DMS53 (cell line): ENCODE data around the gene LRP6.
"Not testable (repeated sequence)": the region's sequence is repeated elsewhere in the genome, so short reads cannot be mapped to it uniquely, and the experiment has no call there.

Source experiments
- DNase-seq: peaks from one replicate; lab custom pipeline; 2025; lab: John Stamatoyannopoulos, UW

The LRP6 gene

DNA sequence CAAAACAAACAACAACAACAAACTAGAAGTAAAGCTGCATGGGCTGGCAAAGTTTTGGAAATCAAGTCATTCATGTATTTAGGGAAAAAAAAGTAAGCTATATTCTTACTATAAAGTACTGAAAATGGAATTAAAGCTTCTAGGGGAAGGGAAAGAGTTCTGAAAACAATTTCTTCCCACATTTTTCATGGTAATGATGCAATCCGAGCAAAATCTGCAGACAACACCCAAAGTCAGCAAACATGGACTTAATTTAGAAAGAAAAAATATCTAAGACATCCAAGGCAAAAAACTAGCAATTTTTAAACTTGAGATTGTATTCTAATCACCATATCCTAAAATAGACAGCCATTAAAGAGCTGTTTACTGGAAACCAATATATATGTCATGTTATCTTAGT lies 86.3 kb downstream of the LRP6 start:
- no peak for DNase-seq

DNA sequence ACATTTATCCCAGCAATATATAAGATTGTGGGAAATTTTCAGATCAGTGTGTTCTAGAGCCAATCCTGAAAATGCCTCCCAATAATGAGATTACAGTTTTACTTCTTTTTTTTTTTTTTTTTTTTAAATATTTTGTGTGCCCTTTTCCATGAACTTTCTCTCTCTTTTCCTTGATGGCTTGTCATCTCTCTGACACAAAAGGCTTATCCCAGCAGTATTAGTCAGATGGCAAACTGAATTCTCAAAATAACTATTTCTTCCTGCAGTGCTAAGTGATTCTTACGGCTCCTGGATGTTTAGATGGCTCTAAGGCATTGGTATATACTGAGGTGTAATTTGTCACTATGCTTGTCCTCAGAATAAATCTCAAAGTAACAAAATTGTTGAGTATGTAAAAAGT lies 86.7 kb downstream of the LRP6 start:
- DNase-seq, result no peak

DNA sequence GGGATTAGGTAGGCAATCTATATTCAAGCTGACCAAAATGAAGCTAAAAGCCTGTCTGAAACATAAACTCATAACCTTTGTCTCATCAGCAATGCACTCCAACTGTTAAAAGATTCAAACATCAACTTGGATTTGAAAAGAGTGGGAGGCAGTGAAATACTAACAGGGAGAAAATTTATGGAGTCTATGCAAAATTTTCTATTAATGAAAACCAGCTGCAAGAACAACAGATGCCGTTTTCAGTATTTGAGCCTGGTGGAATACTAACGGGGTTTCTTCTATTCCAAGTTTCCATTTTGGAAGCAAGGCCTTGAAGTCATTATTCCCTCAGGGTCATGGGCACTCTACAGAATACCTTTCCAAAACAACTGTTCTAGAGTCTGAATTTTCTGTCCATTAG lies 88.3 kb downstream of the LRP6 start:
- DNase-seq, result no peak

DNA sequence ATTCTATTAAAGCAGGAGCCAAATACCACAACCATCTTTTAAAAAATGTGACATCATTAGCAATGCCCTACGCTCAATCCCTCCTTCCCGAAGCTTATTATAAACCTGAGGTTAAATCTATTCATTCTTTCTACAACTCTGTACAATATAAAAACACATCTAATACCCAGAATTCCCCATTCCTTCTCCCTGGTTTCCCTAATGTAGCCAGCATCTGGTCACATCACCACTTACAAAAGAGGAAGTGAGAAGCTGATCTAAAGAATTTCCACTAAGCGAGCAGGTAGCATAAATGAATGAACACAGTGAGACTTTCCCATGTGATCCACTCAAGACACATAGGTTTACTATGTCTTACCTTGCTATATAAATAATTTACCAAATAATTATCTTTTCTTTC lies 90.4 kb downstream of the LRP6 start:
- DNase-seq, result no peak

DNA sequence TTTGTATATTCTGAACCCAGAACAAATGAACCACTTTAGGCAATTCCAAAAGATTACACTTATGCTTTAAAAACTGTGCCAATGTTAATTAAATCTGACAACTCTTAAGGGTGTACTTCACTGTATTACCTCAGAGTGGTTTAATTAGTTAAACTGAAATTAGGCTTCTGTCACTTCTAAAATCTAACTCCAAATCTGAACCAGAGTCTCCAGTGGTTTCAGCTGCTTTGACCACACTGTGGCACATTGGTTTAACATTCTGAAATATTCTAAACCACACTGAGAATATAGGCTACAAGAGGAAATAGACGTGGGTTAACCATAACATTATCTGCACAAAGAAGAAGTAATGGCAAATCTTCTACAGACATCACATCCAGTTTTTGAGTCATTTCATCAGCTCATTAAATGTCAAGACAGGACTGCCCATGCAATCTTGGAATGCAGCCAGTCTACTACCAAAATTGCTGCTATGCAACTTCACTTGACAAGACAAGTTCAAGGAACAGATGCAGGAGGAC lies 94.8 kb downstream of the LRP6 start:
- DNase-seq, result no peak

DNA sequence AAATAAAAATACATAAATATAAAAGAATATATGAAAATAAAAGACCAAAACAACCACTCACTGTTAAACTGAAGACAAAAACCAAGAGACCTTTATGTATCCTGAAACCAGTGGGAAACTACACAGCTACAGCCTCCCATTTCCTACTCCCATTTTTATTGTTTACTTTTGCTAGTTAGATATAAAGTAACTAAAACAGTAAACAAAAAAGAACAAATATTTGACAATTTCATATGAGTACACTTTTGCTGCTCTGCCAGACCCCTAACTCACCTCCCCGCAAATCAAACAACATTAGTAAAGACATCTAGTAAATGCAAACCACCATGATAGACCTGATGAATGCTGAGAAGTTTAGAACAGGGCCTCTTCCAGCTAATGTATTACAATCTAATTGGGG lies 99.0 kb downstream of the LRP6 start:
- DNase-seq, result peak; percentile 77

DNA sequence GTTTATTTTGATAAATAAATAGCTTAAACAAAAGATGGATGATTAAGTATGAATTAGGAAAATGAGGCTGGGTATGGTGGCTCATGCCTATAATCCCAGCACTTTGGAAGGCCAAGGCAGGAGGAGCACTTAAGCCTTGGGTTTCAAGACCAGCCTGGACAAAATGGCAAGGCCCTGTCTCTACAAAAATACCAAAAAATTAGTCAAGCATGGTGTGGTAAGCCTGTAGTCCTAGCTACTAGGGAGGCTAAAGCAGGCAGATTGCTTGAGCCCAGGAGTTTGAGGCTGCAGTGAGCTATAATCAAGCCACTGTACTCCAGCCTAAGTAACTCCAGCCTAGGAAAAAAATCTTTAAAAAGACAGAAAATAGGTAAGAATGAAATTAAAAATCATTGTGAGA lies 100.1 kb downstream of the LRP6 start:
- DNase-seq, result peak; percentile 25

DNA sequence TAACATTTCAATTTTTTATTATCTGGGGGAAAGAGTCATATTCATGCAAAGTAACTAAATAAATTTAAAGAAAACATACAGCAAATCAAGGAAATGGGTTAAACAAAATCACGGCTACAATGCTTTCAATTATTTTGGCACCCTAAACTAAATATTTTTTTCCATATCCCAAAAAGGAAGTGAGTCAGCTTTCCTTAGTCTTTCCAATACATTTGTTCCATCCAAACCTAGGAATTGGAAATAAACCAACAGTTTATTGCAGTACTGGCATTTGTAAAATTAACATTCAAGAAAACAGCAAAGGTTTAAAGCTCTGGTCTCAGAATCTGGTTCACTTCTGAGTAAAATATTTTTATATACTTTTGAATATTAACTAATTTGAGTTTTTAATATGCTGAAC lies 106.9 kb downstream of the LRP6 start:
- DNase-seq, result no peak

DNA sequence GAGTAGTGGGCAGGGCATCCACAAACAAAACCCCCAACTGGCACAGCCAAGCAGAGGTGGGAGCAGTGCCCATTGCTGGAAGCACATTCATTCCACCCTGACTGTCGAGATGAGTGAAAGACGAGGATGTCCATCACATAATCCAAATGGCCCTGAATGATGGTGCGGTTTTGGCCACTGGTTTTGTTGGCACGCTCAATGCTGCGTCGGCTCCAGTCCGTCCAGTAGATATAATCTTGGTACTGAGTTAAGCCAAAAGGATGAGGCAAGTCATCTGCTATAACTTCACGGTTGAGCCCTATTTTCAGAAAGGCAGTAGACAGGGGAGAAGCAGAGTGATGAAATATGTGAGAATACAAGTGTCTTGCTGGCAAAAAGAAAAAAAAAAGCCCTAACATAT lies 108.0 kb downstream of the LRP6 start:
- DNase-seq, result no peak

DNA sequence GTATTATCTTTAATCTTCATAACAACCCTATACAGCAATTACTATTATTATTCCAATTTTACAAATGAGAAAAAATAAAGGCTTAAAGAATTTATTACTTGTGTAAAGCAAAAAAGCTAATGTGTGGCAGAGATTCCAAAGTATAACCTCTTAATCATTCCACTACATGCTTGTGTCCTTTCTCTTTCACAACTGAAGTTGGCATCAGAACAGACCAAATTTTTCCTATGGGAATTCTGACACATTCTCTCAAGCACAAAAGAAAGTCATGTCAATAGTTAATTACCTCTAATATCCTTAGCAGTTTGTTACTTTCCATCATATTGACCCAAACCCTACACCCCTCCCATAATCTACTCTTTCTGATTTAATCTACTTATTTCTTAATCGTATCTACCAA lies 109.4 kb downstream of the LRP6 start:
- DNase-seq, result no peak

DNA sequence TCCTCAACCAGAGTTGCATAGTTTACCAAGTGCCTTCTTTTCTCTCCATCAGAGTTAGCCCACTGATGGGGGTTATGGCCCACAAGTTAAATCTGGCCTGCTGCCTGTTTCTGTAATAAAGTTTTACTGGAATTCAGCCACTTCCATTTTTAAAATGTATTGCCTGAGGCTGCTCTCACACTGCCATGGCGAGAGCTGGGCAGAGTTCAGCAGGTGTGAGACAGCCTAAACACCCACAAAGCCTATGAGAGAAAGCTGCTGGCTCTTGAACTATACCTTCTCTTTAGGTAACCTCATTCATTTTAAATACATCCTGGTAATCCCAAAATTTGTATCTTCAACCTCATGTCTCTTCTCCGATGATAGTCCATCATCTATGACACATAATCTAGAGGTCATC lies 110.0 kb downstream of the LRP6 start:
- DNase-seq, result peak; percentile 38

DNA sequence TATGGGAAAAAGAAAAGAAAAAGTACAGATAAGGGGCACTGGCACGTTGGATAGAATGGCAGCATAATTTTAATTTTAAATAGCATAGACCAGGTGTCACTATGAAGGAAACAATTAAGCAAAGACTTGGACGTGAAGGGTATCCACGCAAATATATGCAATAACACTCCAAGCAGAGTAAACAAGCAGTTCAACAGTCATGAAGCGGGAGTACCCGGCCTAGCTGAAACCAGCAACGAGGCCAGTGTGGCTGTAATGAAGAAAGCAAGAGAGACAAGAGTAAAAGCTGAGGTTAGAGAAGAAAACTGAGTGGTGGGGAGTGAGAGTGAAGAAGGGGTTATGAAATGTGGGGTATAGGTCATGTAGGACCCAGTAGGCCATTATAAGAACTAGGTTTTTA lies 110.7 kb downstream of the LRP6 start:
- peak; percentile 81 for DNase-seq

DNA sequence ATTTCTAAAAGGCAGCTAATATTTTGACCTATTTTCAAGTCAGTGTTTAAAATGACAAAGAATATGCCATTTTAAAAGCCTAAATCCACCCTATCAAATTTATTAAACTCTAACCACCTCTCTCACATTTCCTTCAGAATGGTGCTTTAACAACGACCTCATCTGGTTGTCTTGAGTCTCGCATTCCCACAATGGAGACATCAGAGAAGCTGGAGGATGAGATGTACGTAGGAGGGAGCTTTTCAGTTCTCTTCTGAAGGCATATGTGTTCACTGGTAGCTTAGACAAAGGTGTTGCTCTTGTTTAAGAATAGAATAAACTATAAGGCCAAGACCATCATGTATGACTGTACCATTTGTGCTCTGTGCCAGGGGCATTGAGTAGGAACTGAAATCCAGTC lies 113.2 kb downstream of the LRP6 start:
- DNase-seq, result no peak

DNA sequence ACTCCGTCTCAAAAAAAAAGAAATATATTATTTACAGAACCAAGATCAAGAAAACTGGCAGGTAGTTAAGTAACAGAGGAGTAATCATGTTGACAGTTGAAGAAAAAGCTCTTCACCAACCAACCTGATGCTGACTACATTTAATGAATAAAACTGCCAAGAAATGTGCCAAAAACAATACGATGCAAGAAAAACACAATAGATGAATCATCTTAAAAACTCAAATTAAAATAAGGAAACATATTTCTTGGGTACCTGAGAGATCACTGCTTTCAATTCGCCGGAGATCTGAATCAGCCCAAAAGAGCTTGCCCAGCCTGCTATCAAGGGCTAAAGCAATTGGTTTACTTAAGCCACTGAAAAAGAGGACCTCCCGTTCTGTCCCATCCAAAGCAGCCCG lies 119.7 kb downstream of the LRP6 start:
- DNase-seq, result no peak

DNA sequence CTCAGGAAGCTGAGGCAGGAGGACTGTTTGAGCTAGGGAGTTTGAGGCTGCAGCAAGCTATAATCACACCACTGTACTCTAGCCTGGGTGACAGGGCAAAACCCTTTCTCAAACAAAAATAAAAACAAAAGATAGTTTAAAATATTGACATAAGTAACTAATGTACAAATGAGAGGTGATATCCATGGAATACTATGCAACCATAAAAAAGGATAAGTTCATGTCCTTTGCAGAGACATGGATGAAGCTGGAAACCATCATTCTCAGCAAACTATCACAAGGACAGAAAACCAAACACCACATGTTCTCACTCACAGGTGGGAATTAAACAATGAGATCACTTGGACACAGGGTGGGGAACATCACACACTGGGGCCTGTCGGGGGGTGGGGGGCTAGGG lies 122.3 kb downstream of the LRP6 start:
- not testable (repeated sequence) for DNase-seq

DNA sequence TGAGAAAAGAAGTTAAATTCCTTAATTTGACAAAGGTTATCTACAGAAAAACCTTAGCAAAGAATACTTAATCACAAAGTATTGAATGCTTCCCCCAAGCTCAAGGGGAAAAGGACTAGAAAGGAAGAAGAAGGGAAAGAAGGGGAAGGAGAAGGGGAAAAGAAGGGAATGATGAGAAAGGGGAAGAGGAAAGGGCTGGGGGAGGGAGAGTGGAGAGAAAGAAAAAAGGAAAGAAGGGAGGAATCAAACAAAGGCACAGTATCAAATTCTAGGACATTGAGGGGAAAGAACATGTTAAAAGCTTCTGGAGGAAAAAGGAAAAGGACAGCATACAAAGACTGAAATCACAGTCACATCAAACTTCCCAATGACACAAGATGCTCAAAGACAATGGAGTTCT lies 125.8 kb downstream of the LRP6 start:
- no peak for DNase-seq

DNA sequence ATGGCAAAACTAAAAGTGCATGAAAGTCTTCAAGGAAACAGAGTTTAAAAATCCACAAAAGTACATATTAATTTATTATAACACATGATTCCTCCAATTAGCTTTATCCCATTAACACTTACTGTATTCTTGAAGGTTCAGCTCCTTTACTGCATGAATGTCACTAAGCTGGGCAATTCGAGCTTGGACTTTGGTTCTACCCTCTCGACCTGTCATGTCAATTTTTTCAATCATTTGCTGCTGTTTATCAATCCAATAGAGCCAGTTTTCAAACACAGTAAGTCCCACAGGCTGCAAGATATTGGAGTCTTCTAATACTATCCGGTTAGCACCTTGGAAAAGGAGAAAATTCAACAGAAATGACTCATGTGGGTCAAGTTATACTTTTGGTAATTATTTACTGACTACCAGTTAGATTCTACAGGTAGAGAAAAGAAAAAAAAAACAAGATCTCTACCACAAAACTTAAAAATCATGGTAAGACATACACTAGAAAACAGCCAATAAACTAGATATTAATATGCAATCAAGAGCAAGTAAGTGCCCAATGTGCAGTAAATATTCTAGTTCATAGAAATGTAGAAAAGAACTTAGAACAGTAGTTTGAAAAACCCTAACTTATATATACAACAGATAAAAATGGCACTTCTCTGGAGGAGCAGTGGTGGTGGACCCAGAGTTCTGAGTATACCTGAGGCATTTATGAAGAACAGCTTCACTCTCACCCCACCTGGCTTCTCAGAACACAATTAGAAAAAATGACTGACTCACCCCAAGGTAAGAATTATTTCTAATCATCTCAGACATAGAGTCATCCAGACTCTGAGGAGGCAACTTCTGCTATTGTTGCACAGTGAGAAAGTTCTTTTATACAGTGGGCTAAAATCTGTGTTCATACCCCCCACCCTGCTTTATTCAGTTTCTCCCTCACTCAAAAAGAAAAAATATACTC lies 128.4 kb downstream of the LRP6 start:
- no peak for DNase-seq

DNA sequence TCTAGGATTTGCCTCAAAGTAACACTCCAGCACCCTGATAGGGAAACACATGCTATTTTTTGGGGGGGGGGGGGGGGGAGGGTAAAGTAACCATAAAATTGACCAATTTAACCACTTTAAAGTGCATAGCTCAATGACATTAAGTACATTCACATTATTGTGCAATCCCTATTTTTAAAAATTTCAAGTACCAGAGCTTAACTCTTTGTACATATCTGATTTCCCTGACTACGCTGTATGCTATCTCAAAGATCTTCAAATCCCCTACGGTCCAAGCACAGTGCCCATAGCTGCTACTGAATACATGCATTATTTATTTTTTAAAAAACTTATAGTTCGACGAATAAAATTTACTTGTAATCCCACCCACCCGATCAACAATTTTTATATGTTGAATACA lies 133.1 kb downstream of the LRP6 start:
- DNase-seq, result no peak

DNA sequence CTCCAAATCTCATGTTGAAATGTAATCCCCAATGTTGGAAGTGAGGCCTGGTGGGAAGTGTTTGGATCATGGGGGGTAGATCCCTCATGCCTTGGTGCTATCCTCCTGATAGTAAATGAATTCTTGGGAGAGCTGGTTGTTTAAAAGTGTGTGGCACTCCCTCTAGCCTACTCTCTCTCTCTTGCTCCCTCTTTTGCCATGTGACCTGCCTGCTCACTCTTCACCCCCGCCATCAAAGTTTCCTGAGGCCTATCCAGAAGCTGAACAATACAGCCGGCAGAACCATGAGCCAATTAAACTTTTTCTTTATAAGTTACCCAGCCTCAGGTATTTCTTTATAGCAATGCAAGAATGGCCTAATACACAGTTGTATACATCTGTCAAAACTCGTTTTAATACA lies 133.6 kb downstream of the LRP6 start:
- DNase-seq, result no peak

DNA sequence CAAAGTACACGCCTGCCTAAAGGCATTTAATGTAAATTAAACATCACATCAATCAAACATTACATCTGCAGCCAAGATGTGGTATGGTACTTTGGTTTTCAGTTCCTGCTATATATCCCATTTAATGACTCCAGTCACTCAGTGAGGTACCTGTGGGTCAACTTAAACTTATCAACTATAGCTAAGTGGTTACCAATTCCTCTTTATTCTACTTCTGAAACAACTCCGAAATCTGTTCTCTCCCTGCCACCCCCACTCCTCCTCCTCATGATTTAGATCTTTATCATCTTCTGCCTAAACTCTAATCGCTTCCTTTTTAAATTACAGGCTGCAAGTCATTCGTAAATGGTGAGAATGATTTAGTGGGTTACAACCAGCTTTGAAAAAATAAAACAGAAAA lies 138.2 kb downstream of the LRP6 start:
- no peak for DNase-seq

DNA sequence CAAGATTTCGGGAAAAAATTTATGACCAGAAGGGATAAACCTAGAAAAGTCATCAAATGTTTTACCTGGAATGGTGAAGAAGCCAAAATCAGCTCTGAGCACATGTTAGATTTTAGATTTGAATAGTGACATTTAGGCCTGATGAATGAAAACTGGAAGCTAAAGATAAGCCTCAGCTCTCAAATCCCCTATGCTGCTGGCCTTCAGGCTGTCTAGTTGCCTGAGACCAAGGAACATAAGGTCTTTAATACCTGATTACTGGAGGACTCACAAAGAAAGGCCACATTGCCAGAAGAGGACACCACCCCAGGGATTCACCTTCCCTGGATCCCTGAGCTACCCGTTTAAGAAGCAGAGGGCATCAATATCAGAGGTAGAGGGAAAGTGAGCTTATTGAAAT lies 139.5 kb downstream of the LRP6 start:
- DNase-seq, result no peak

DNA sequence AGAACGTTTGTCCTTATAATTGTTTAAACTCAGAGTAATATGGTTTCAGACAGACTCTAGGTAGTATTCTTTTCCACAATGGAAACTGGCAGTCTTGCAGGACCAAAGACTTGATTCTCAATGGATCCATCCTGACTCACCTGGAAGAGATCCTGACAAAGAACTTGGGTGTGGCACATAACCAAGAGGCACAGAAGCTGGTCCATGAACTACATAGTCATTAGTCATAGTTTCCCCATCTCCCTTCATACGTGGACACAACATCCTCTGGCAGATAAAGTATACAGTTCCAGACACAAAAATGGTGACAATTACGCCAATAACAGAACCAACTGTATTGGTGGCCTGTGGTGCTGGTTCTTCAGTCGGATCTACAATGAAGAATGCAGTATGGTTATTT lies 140.3 kb downstream of the LRP6 start:
- no peak for DNase-seq

DNA sequence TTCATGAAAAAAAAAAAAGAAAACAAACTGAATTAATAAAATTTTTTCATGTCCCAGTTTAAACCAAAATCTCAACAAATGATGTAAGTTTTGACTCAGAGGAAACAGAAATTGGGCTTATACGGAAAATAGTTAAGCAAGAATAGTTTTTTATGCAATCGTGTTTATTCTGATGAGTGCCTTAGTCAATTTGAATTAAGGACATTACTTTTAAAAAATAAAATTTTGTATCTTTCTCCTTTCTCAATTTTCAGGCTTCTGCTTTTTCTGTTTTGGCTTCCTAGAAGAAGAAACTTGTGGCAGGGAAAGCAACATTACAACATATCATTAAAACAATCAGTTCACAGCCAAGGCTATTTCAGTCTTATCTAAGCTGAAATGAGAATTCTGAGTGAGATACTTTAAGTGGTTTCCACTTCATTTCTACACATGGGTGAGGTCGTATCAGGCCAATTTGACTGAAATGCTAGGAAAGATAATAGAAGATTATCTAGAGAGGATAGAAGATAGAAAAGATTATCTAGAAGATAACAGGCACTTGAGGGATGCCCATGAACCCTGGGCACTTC lies 143.7 kb downstream of the LRP6 start:
- no peak for DNase-seq

DNA sequence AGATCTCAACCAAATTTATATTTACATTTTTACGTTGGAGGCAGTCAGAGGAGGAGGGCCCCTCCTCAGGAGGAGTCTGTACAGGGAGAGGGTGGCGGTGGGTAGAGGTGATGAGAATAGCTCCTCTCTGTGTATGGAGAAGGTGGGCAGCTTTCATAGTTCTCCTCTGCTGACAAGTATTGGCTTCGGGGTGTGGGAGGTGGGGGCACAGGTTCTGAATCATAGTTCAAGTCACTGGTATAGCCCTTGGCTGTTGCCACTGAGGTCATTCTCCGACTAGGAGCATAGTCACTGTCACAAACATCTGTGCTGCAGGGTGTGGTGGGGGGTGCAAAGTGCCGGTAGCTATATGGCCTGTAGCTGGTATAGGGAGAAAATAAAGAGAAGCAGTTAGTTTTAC lies 145.8 kb downstream of the LRP6 start:
- no peak for DNase-seq
